RWPE2 (cell line): ENCODE data around the gene IFNGR1.
"Not testable (repeated sequence)": the region's sequence is repeated elsewhere in the genome, so short reads cannot be mapped to it uniquely, and the experiment has no call there.

ENCODE experiments used
- ATAC-seq: fragments of 200-7000 bp; cut with Tn5 transposase; 3 replicates; pipeline ENCODE4 v1.9.1; 2021; ENCODE audit warnings: low read depth
- DNase-seq: peaks from one replicate; pipeline ENCODE4 v3.0.0-alpha.2; 2020; ENCODE audit warnings: low spot score
- H3K27ac ChIP-seq: fragments of 450-650 bp; 2 replicates; pipeline ENCODE4 v1.5.1; 2017; ENCODE audit warnings: mild to moderate bottlenecking; ENCODE audit not compliant: poor library complexity, severe bottlenecking
- H3K27me3 ChIP-seq: fragments of 250-450 bp; sonication (Bioruptor Pico); 2 replicates; pipeline ENCODE4 v1.5.1; 2021; ENCODE audit warnings: mild to moderate bottlenecking, moderate library complexity; ENCODE audit not compliant: insufficient read depth, poor library complexity, severe bottlenecking
- H3K36me3 ChIP-seq: fragments of 250-450 bp; sonication (Bioruptor Pico); 2 replicates; pipeline ENCODE4 v1.5.1; 2020; ENCODE audit warnings: low read depth, mild to moderate bottlenecking, moderate library complexity
- H3K4me1 ChIP-seq: fragments of 250-450 bp; sonication (Bioruptor Pico); 2 replicates; pipeline ENCODE4 v1.5.1; 2021; ENCODE audit warnings: mild to moderate bottlenecking, moderate library complexity; ENCODE audit not compliant: insufficient read depth, poor library complexity, severe bottlenecking
- H3K4me3 ChIP-seq: fragments of 250-450 bp; sonication (Bioruptor Pico); 2 replicates; pipeline ENCODE4 v1.5.1; 2021; ENCODE audit warnings: mild to moderate bottlenecking, moderate library complexity; ENCODE audit not compliant: severe bottlenecking
- H3K9me3 ChIP-seq: fragments of 250-450 bp; sonication (Bioruptor Pico); 2 replicates; pipeline ENCODE4 v1.5.1; 2021; ENCODE audit warnings: mild to moderate bottlenecking, moderate library complexity; ENCODE audit not compliant: severe bottlenecking
- CTCF ChIP-seq: fragments of 450-650 bp; IDR thresholded peaks from one replicate; pipeline ENCODE4 v1.5.1; 2017; ENCODE audit warnings: mild to moderate bottlenecking, moderate library complexity; ENCODE audit not compliant: poor library complexity, severe bottlenecking

Gene IFNGR1

GRCh38 chr6:137258170-137258569 is 39.0 kb upstream of the IFNGR1 start:
- Histone ChIP-seq H3K4me1 (peaks cover 15% of the 10 kb centered on the region), H3K36me3 (no peaks in the 10 kb centered on the region), H3K27ac (no peak overlapping the region), H3K9me3 (no peaks in the 10 kb centered on the region), H3K4me3 (no peak overlapping the region), H3K27me3 (no peaks in the 10 kb centered on the region)
- TF ChIP-seq CTCF: no peak
- DNase-seq (no peak), ATAC-seq (no peak)

GRCh38 chr6:137256350-137257103 is 37.3 kb upstream of the IFNGR1 start:
- H3K4me3 ChIP-seq: no peak overlapping the region
- H3K9me3 ChIP-seq: no peaks in the 10 kb centered on the region
- no peaks in the 10 kb centered on the region for H3K27me3 ChIP-seq
- TF ChIP-seq CTCF: no peak
- ATAC-seq (no peak), DNase-seq (no peak)
- no peak overlapping the region for H3K27ac ChIP-seq
- H3K36me3 ChIP-seq: no peaks in the 10 kb centered on the region
- H3K4me1 ChIP-seq: peaks cover 6% of the 10 kb centered on the region

- ATAC-seq (no peak), DNase-seq (no peak)
- H3K4me3 ChIP-seq: no peak overlapping the region
- H3K27me3 ChIP-seq: no peaks in the 10 kb centered on the region
- H3K36me3 ChIP-seq: no peaks in the 10 kb centered on the region
- no peak for TF ChIP-seq CTCF
- H3K4me1 ChIP-seq: no peaks in the 10 kb centered on the region
- no peaks in the 10 kb centered on the region for H3K9me3 ChIP-seq
- no peak overlapping the region for H3K27ac ChIP-seq
These were observed 35.8 kb upstream of the IFNGR1 start for GRCh38 chr6:137254966-137255365.

- not testable (repeated sequence) for H3K36me3 ChIP-seq, H3K27ac ChIP-seq, ATAC-seq, H3K9me3 ChIP-seq, H3K27me3 ChIP-seq, H3K4me3 ChIP-seq, H3K4me1 ChIP-seq, DNase-seq
These were observed 35.2 kb upstream of the IFNGR1 start for GRCh38 chr6:137254430-137254829.

GRCh38 chr6:137248702-137249101 is 29.5 kb upstream of the IFNGR1 start:
- Histone ChIP-seq H3K4me1 (no peaks in the 10 kb centered on the region), H3K27me3 (no peaks in the 10 kb centered on the region), H3K9me3 (no peaks in the 10 kb centered on the region), H3K36me3 (no peaks in the 10 kb centered on the region), H3K27ac (no peak overlapping the region), H3K4me3 (no peak overlapping the region)
- no peak for TF ChIP-seq CTCF
- no peak for ATAC-seq
- DNase-seq: no peak
